Measurements from ENCODE around the gene NCAPG2.
"Not testable (repeated sequence)": the region's sequence is repeated elsewhere in the genome, so short reads cannot be mapped to it uniquely, and the experiment has no call there.

The NCAPG2 gene

GRCh38 chr7:158703679-158704523, 703 bp downstream of the NCAPG2 start:
- DNase-seq = not testable (repeated sequence)

GRCh38 chr7:158702944-158703343, 1.7 kb downstream of the NCAPG2 start:
- no peak for DNase-seq

- DNase-seq = no peak
These were observed 2.4 kb downstream of the NCAPG2 start for GRCh38 chr7:158702196-158702595.

GRCh38 chr7:158700008-158700407, 4.6 kb downstream of the NCAPG2 start:
- DNase-seq = no peak

GRCh38 chr7:158699341-158699740, 5.3 kb downstream of the NCAPG2 start:
- no peak for DNase-seq

GRCh38 chr7:158698657-158699195, 5.9 kb downstream of the NCAPG2 start:
- DNase-seq = no peak

GRCh38 chr7:158697597-158697996, 7.0 kb downstream of the NCAPG2 start:
- not testable (repeated sequence) for DNase-seq

GRCh38 chr7:158695726-158696452, 8.7 kb downstream of the NCAPG2 start:
- no peak for DNase-seq

GRCh38 chr7:158695056-158695455, 9.5 kb downstream of the NCAPG2 start:
- no peak for DNase-seq

GRCh38 chr7:158694650-158695049, 10.0 kb downstream of the NCAPG2 start:
- no peak for DNase-seq

GRCh38 chr7:158689488-158689887, 15.1 kb downstream of the NCAPG2 start:
- no peak for DNase-seq

- DNase-seq = no peak
These were observed 17.2 kb downstream of the NCAPG2 start for GRCh38 chr7:158687406-158687805.

GRCh38 chr7:158685693-158686092, 18.9 kb downstream of the NCAPG2 start:
- DNase-seq = no peak

GRCh38 chr7:158684329-158684728, 20.3 kb downstream of the NCAPG2 start:
- no peak for DNase-seq

GRCh38 chr7:158683541-158683940, 21.1 kb downstream of the NCAPG2 start:
- no peak for DNase-seq

- no peak for DNase-seq
These were observed 22.1 kb downstream of the NCAPG2 start for GRCh38 chr7:158682456-158682855.

GRCh38 chr7:158680754-158681153, 23.9 kb downstream of the NCAPG2 start:
- no peak for DNase-seq

GRCh38 chr7:158676906-158677305, 27.7 kb downstream of the NCAPG2 start:
- no peak for DNase-seq

GRCh38 chr7:158676171-158676840, 28.3 kb downstream of the NCAPG2 start:
- no peak for DNase-seq

GRCh38 chr7:158672975-158673374, 31.6 kb downstream of the NCAPG2 start:
- DNase-seq = no peak

- DNase-seq = not testable (repeated sequence)
These were observed 36.5 kb downstream of the NCAPG2 start for GRCh38 chr7:158668086-158668485.

- DNase-seq = not testable (repeated sequence)
These were observed 37.5 kb downstream of the NCAPG2 start for GRCh38 chr7:158666966-158667678.

- no peak for DNase-seq
These were observed 38.2 kb downstream of the NCAPG2 start for GRCh38 chr7:158666401-158666800.
